NCI-H345 (cell line): ENCODE measurements around the gene GRIK4.

Experiments
- DNase-seq: peaks from one replicate; lab custom pipeline; 2025; lab: John Stamatoyannopoulos, UW

The GRIK4 gene

GRCh38 chr11:120707663-120708062 lies 196.1 kb downstream of the GRIK4 start:
- DNase-seq = no peak

- DNase-seq = no peak
Observed at GRCh38 chr11:120708511-120709183, 197.1 kb downstream of the GRIK4 start.

GRCh38 chr11:120709808-120710207 lies 198.3 kb downstream of the GRIK4 start:
- DNase-seq = no peak

- no peak for DNase-seq
Observed at GRCh38 chr11:120710354-120711131, 199.0 kb downstream of the GRIK4 start.

- DNase-seq = no peak
Observed at GRCh38 chr11:120712014-120712413, 200.5 kb downstream of the GRIK4 start.

GRCh38 chr11:120712881-120713280 lies 201.3 kb downstream of the GRIK4 start:
- DNase-seq = no peak

GRCh38 chr11:120713296-120713695 lies 201.7 kb downstream of the GRIK4 start:
- DNase-seq = peak; percentile 27

- no peak for DNase-seq
Observed at GRCh38 chr11:120714438-120714837, 202.9 kb downstream of the GRIK4 start.

GRCh38 chr11:120715239-120715638 lies 203.7 kb downstream of the GRIK4 start:
- no peak for DNase-seq

GRCh38 chr11:120717042-120717441 lies 205.5 kb downstream of the GRIK4 start:
- DNase-seq = no peak

GRCh38 chr11:120717623-120718022 lies 206.1 kb downstream of the GRIK4 start:
- no peak for DNase-seq

- DNase-seq = no peak
Observed at GRCh38 chr11:120718171-120718570, 206.6 kb downstream of the GRIK4 start.

- DNase-seq = no peak
Observed at GRCh38 chr11:120719348-120719747, 207.8 kb downstream of the GRIK4 start.

GRCh38 chr11:120720760-120721159 lies 209.2 kb downstream of the GRIK4 start:
- no peak for DNase-seq

- no peak for DNase-seq
Observed at GRCh38 chr11:120722524-120722923, 211.0 kb downstream of the GRIK4 start.

- no peak for DNase-seq
Observed at GRCh38 chr11:120723751-120724150, 212.2 kb downstream of the GRIK4 start.

GRCh38 chr11:120727752-120728151 lies 216.2 kb downstream of the GRIK4 start:
- no peak for DNase-seq

- DNase-seq = no peak
Observed at GRCh38 chr11:120735035-120735434, 223.5 kb downstream of the GRIK4 start.

- DNase-seq = no peak
Observed at GRCh38 chr11:120738516-120739046, 227.0 kb downstream of the GRIK4 start.

GRCh38 chr11:120739780-120740179 lies 228.2 kb downstream of the GRIK4 start:
- DNase-seq = no peak

- no peak for DNase-seq
Observed at GRCh38 chr11:120740380-120740779, 228.8 kb downstream of the GRIK4 start.

GRCh38 chr11:120744016-120744994 lies 232.8 kb downstream of the GRIK4 start:
- no peak for DNase-seq
